PC-9 (cell line): ENCODE results near the gene PCK2.

Experiments used
- CTCF ChIP-seq: fragments of 200-600 bp; sonication (generic); conservative IDR thresholded peaks from 2 replicates; pipeline ENCODE4 v1.6.1; 2017; ENCODE audit warnings: mixed run types, antibody characterized with exemption, mild to moderate bottlenecking, moderate library complexity
- EZH2 ChIP-seq: fragments of 200-600 bp; sonication (generic); IDR thresholded peaks from 2 replicates; pipeline ENCODE4 v1.8.0; 2017; ENCODE audit warnings: antibody characterized with exemption, low read depth

DNA sequence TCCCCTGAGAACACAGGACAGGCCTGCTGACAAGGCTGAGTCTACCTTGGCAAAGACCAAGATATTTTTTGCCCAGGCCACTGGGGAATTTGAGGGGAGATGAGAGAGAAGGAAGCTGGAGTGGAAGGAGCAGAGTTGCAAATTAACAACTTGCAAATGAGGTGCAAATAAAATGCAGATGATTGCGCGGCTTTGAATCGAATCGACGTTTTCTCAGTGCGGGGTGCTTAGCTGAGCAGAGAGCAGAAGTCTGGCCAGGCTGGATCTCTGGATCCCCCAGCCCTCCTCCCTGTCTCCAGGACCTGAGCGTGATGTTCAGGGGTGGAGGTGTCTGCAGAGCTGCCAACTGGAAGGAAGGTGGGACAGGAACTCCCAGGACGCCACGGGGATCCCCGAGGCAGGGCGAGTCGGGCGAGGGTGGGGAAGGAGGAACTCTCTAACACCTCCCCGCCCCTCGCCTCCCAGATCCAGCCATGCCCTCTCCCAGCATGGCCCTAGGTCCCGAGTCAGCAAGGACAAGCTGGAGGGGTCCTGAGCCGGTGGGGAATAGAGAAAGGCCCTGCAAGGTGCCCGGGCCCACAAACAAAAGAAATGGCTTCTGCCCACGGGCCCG lies 42.8 kb upstream of the PCK2 start:
- TF ChIP-seq CTCF (no peak), EZH2 (no peak)
